ENCODE measurements around the gene NR1D1.

DNA sequence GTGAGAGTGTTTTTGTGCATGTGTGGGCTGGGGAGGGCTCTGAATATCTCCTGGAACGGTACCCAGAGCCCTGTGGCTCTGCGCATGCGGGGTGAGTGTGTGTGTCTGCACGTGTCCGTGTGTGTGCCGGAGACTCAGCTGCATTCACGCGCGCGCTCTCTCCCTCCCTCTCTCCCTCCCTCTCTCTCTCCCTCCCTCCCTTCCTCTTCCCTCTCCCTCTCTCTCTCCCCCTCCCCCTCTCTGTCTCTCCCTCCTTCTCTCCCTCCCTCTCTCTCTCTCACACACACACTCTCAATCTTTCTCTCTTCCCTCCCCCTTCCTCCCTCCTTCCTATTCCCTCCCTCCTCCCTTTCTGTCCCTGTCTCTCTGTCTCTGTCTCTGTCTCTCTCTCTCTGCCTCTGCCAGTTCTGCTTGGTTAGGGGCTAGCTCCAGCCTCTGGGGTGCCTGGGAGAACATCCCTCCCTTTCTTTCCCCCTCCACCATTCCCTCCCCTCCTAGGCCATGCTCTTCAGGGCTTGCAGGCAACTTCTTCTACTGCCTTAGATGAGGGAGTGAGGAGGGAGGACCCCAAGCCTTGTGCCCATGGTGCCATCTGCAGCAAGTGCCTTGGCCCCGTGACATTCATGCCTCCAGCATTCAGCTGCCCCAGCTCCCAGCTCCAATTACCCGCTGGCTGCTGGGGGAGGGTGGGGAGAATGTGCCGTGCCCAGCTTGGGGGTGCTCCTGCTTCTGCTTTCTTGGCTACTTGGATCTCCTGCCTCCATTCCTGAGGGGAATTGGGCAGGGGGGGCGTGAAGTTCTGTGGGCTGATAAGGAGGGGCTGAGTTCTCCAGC lies 31.3 kb downstream of the NR1D1 start:
- TF ChIP-seq CTCF (IDR thresholded peaks at IDR 0.05) = peak in 1 of 3 experiments; percentile 4
- no peak for TF ChIP-seq POLR2A (IDR thresholded peaks at IDR 0.05; ENCODE audit: low read depth)
- TF ChIP-seq EP300 (IDR thresholded peaks at IDR 0.05) = no peak

Data from esophagus muscularis mucosa (tissue), 4 donors.